Inflammatory macrophage (primary cell): ENCODE measurements around the gene PNMA6F.
"Not testable (repeated sequence)": the region's sequence is repeated elsewhere in the genome, so short reads cannot be mapped to it uniquely, and the experiment has no call there.

ENCODE experiments used
- DNase-seq, 2 donors: peaks; one replicate each; pipeline ENCODE4 v3.0.0-alpha.2; 2020 to 2022

PNMA6F gene

GRCh38 chrX:153301746-153302145, 19.8 kb downstream of the PNMA6F start:
- DNase-seq = no peak

DNA sequence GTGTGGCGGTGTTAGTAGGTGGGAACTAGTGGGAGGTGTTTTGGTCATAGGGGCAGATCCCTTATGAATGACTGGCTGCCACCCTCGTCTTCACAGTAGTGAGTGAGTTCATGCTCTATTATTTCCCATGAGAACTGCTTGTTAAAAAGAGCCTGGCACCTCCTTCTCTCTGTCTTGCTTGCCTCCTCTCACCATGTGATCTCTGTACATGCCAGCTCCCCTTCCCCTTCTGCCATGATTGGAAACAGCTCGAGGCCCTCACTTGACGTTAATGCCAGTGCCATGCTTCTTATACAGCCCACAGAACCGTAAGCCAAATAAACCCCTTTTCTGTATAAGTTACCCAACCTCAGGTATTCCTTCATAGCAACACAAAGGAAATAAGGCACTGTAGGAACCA, 21.7 kb downstream of the PNMA6F start:
- no peak for DNase-seq

DNA sequence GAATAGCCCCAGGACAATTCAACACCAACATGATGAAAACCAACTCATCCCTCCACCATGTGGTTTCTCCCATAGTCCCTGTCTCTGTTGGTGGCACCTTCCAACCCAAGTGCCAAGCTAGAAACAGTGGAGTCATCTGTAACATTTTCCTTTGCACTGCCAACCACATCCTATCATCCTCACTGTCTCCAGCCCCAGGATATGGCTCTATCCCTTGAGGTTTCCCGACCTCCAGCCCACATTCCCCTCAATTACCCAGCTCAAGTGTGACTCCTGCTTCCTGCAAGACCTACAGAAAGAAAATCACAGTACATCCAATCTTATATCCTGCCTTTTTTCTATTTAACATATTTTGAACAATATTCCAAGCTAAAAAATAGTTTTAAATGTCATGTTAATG, 24.2 kb downstream of the PNMA6F start:
- no peak for DNase-seq

- not testable (repeated sequence) for DNase-seq
Measured at GRCh38 chrX:153293485-153294071, 28.0 kb downstream of the PNMA6F start.

DNA sequence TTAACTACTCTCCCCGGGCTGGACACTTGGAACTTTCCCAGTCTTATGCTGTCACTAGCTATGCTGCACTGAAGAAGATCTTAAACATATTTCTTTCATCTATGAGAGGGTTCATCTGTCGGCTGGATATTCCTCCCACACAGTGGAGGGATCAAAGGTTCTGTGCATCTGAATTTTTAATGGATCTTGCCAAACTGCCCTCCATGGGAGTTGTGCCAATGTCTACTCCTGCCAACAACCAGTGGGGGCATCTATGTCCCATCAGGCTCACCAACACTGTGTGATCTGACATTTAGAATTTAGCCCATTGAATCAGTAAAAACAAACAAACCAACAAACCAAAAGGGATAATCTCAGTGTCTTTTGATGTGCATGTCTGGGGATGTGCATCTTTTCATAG, 32.8 kb downstream of the PNMA6F start:
- not testable (repeated sequence) for DNase-seq

- not testable (repeated sequence) for DNase-seq
Measured at GRCh38 chrX:153285678-153286077, 35.9 kb downstream of the PNMA6F start.

DNA sequence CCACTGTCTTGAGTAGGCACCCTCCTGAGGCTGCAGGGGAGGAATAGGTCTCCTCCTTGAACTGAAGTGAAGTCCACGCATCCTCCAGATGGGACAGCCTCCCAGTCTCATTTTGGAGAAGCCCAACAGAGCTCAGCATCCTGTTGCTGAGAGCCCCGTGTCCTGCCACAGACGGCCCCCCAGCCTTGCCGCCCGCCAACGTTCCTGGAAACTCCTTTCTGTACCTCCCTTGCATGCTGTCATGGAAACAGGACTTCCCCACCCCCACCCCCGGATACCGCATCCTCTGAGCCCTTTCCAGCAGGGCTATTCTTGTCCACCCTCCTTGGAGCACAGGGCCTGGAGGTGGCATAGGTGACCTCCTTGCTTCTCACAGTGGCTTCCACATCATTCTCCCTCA, 37.6 kb downstream of the PNMA6F start:
- not testable (repeated sequence) for DNase-seq

DNA sequence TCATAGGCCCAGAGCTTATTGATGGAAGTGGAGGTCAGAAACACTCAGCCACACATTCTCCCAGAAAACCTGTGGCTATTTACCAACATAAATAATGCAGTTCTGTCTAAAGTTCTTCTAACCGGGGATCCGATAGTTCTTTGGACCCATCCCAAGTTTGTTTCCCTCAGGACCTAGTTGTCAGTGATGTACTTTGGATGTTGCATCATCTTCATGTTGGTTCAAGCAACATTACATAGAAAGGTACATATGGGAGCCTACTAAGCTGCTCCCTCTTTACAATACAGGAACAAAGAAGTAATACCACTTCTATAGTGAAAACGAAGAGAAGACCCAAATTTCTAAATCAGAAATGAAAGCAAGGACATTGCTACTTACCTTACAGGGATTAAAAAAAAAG, 39.8 kb downstream of the PNMA6F start:
- DNase-seq = not testable (repeated sequence)

DNA sequence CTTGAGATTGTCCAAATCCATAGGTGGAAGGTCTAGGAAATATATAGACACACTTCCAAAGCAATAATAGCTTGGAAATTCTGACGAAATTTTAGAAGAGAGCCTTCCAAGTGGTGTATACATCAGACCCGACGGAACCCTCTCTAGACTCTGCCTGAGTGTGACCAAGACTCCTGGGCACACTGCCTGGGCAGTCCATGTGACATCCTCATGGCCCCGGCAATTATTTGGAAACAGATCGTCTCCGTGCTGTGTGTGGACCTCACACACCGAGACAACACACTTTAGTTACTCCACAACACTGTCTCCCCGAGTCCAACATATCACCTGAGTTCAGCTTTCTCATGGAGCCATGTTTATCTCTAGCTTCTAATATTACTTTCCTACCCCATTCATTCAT, 42.3 kb downstream of the PNMA6F start:
- DNase-seq = not testable (repeated sequence)

- not testable (repeated sequence) for DNase-seq
Measured at GRCh38 chrX:153276049-153276448, 45.5 kb downstream of the PNMA6F start.

DNA sequence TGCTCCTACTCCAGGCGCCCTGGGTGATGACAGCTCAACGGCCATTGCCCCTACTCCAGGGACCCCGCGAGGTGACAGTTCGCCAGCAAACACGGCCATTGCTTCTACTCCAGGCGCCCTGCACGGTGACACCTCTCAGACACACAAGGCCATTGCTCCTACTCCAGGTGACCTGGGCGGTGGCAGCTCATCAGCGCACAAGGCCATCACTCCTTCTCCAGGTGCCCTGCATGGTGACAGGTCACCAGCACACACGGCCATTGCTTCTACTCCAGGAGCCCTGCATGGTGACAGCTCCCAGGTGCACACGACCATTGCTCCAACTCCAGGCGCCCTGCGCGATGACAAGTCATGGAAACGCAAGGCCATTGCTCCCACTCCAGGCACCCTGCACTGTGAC, 46.1 kb downstream of the PNMA6F start:
- not testable (repeated sequence) for DNase-seq

DNA sequence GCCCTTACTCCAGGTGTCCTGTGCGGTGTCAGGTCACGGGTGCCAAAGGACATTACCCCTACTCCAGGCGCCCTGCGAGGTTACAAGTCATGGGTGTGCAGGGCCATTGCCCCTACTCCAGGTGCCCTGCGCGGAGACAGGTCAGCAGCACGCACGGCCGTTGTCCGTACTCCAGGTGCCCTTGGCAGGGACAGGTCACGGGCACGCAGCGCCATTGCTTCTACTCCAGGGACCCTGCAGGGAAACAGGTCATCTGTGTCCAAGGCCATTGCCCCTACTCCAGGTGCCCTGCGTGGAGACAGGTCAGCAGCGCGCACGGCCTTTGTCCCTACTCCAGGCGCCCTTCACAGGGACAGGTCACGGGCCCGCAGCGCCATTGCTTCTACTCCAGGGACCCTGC, 49.0 kb downstream of the PNMA6F start:
- DNase-seq = not testable (repeated sequence)

- not testable (repeated sequence) for DNase-seq
Measured at GRCh38 chrX:153272070-153272469, 49.5 kb downstream of the PNMA6F start.
